Adrenal gland (tissue), 12 donors: ENCODE data around the gene ARHGAP31. TPM values are rescaled to one million over a fixed set of nuclear protein-coding genes. Genes with fewer than 3 reads are reported as not detected.
"Not testable (repeated sequence)": the region's sequence is repeated elsewhere in the genome, so short reads cannot be mapped to it uniquely, and the experiment has no call there.

Experiments
- DNase-seq, 7 donors: peaks; one replicate each; pipeline ENCODE4 v3.0.0-alpha.2; 2019 to 2020
- H3K27ac ChIP-seq, 5 donors: fragments of 200-600 bp; sonication (generic) in 4 of 5; 1 replicate in 3 of 5; 2 replicates in 2 of 5; pipeline versions ENCODE4 v1.5.1 to v1.8.0; 2016 to 2020; ENCODE audit warnings: mild to moderate bottlenecking in 1 of 5
- H3K27me3 ChIP-seq: fragments of 200-600 bp; 2 replicates; pipeline ENCODE4 v1.8.0; 2021
- H3K36me3 ChIP-seq, 2 donors: fragments of 200-600 bp; replicated peaks in 1 of 2; 1 replicate in 1 of 2; 2 replicates in 1 of 2; pipeline versions ENCODE4 v1.5.1 to v1.8.0; 2018 to 2022
- H3K4me1 ChIP-seq, 2 donors: fragments of 200-600 bp; replicated peaks in 1 of 2; 1 replicate in 1 of 2; 2 replicates in 1 of 2; pipeline versions ENCODE4 v1.5.1 to v1.8.0; 2018 to 2021
- H3K4me3 ChIP-seq, 4 donors: fragments of 200-600 bp; sonication (generic) in 3 of 4; one replicate each; pipeline ENCODE4 v1.5.1; 2016 to 2018
- H3K9me3 ChIP-seq, 3 donors: fragments of 200-600 bp; sonication (generic) in 1 of 3; replicated peaks in 1 of 3; 1 replicate in 2 of 3; 2 replicates in 1 of 3; pipeline versions ENCODE4 v1.5.1 to v1.8.0; 2016 to 2021
- POLR2A ChIP-seq, 2 donors: fragments of 450-650 bp; IDR thresholded peaks; one replicate each; pipeline ENCODE4 v1.6.1; 2017; ENCODE audit warnings: antibody characterized with exemption in 2 of 2, mild to moderate bottlenecking in 2 of 2, moderate library complexity in 1 of 2
- WGBS, 4 donors: extraction: QIAGEN DNeasy Blood & Tissue Kit in 2 of 4; methylation state at CpG; one replicate each; pipeline versions ENCODE4 v1.1.5 to v1.1.7; 2013 to 2017; 5-methylcytosine and 5-hydroxymethylcytosine counted together
- intact Hi-C, 2 donors: fragments of 100-400 bp; cut with DNase I; formaldehyde crosslinking; loops; one replicate each; pipeline versions ENCODE4 v1.14.1 to v1.15.0; 2022 to 2023
- polyA plus RNA-seq, 3 donors: library from polyadenylated mRNA; stranded (reverse); fragments of 200-250 nt in 2 of 3; fragments of 350-450 nt in 1 of 3; fragmentation: Illumina TruSeq in 1 of 3; extraction: RNeasy Lipid Tissue Mini Kit (QIAGEN cat#74804) in 1 of 3; gene quantifications; one replicate each; pipeline ENCODE4 v1.2.3, GENCODE V29; 2013 to 2014
- total RNA-seq, 9 donors: library from RNA; depleted of rRNA in 4 of 9; stranded (reverse); fragments of >200 nt in 4 of 9; fragments of 120-200 nt in 1 of 9; fragmentation: NEBNext Ultra II Directional in 1 of 9; extraction: Animal tissue kit (Norgen Biotek cat#: 25700) in 1 of 9; gene quantifications; one replicate each; pipeline versions ENCODE4 v1.1.0 to v1.2.4, GENCODE V29; 2013 to 2023
- TF ChIP-seq, protein P1 (sequence below), 6 experiments: fragments of 450-650 bp in 4 of 6; fragments of 200-600 bp in 2 of 6; sonication (generic) in 1 of 6; IDR thresholded peaks; 1 replicate in 5 of 6; 2 replicates in 1 of 6; pipeline versions ENCODE4 v1.5.1 to v1.8.0; 2016 to 2021; ENCODE audit warnings: antibody characterized with exemption in 6 of 6, mild to moderate bottlenecking in 2 of 6, moderate library complexity in 1 of 6
- donor health status: healthy with polysubstance abuse.
- donor health status: Bipolar disorder and iron deficiency.
- donor health status: DM: yes; HTN: yes; CAD: no.
- donor health status: DM: no; HTN: no; CAD: no.
- donor health status: DM: no; HTN: no; CAD: no.
- donor health status: DM: yes; HTN: yes; CAD: no.

The ARHGAP31 gene
- total and polyA plus RNA-seq, 12 donors = 2.9 to 21.8 (median 9.4) TPM

GRCh38 chr3:119304201-119304713 is 10.1 kb downstream of the ARHGAP31 start:
- no peak overlapping the region for H3K4me3 ChIP-seq
- no peaks in the 10 kb centered on the region for H3K27me3 ChIP-seq
- H3K27ac ChIP-seq = no peak overlapping the region
- no peaks in the 10 kb centered on the region for H3K4me1 ChIP-seq
- intact Hi-C loops = no loop called here
- DNase-seq = no peak
- WGBS, 4 donors = 68 to 95% (median 84%) methylated on average over 1 of the region's 1 CpG
- no peaks in the 10 kb centered on the region for H3K36me3 ChIP-seq
- TF ChIP-seq, protein P1, sequence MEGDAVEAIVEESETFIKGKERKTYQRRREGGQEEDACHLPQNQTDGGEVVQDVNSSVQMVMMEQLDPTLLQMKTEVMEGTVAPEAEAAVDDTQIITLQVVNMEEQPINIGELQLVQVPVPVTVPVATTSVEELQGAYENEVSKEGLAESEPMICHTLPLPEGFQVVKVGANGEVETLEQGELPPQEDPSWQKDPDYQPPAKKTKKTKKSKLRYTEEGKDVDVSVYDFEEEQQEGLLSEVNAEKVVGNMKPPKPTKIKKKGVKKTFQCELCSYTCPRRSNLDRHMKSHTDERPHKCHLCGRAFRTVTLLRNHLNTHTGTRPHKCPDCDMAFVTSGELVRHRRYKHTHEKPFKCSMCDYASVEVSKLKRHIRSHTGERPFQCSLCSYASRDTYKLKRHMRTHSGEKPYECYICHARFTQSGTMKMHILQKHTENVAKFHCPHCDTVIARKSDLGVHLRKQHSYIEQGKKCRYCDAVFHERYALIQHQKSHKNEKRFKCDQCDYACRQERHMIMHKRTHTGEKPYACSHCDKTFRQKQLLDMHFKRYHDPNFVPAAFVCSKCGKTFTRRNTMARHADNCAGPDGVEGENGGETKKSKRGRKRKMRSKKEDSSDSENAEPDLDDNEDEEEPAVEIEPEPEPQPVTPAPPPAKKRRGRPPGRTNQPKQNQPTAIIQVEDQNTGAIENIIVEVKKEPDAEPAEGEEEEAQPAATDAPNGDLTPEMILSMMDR (IDR thresholded peaks at IDR 0.05) = no peak
- TF ChIP-seq POLR2A (IDR thresholded peaks at IDR 0.05) = no peak
- no peaks in the 10 kb centered on the region for H3K9me3 ChIP-seq

- Histone ChIP-seq H3K36me3 (no peaks in the 10 kb centered on the region), H3K4me3 (no peak overlapping the region), H3K27ac (no peak overlapping the region), H3K9me3 (no peaks in the 10 kb centered on the region), H3K4me1 (no peaks in the 10 kb centered on the region), H3K27me3 (no peaks in the 10 kb centered on the region)
- no peak for DNase-seq
- intact Hi-C loops = no loop called here
- WGBS, 4 donors = 62 to 84% (median 75%) methylated on average over 1 of the region's 1 CpG
- no peak for TF ChIP-seq POLR2A (IDR thresholded peaks at IDR 0.05)
- TF ChIP-seq, protein P1 (IDR thresholded peaks at IDR 0.05) = no peak
Observed at GRCh38 chr3:119305286-119305685, 11.1 kb downstream of the ARHGAP31 start.

- H3K27me3 ChIP-seq, H3K27ac ChIP-seq, H3K4me1 ChIP-seq, intact Hi-C loops, H3K4me3 ChIP-seq, DNase-seq, H3K36me3 ChIP-seq, H3K9me3 ChIP-seq: not testable (repeated sequence)
- 90 to 95% (median 94%) methylated on average over 9 of the region's 9 CpGs for WGBS, 4 donors
Observed at GRCh38 chr3:119306378-119306777, 12.2 kb downstream of the ARHGAP31 start.

GRCh38 chr3:119308355-119308754 is 14.2 kb downstream of the ARHGAP31 start:
- DNase-seq = no peak
- intact Hi-C loops = no loop called here
- no peak overlapping the region for H3K27ac ChIP-seq
- H3K36me3 ChIP-seq = no peaks in the 10 kb centered on the region
- no peaks in the 10 kb centered on the region for H3K4me1 ChIP-seq
- no peak for TF ChIP-seq POLR2A (IDR thresholded peaks at IDR 0.05)
- TF ChIP-seq, protein P1 (IDR thresholded peaks at IDR 0.05) = no peak
- no peaks in the 10 kb centered on the region for H3K27me3 ChIP-seq
- no peaks in the 10 kb centered on the region for H3K9me3 ChIP-seq
- H3K4me3 ChIP-seq = no peak overlapping the region
- WGBS, 4 donors = 83 to 100% (median 94%) methylated on average over 1 of the region's 1 CpG

- H3K27me3 ChIP-seq = no peaks in the 10 kb centered on the region
- TF ChIP-seq, protein P1 (IDR thresholded peaks at IDR 0.05) = no peak
- no peak for TF ChIP-seq POLR2A (IDR thresholded peaks at IDR 0.05)
- no peaks in the 10 kb centered on the region for H3K4me1 ChIP-seq
- H3K9me3 ChIP-seq = no peaks in the 10 kb centered on the region
- H3K36me3 ChIP-seq = no peaks in the 10 kb centered on the region
- no peak overlapping the region for H3K4me3 ChIP-seq
- no peak overlapping the region for H3K27ac ChIP-seq
- WGBS, 4 donors = 93 to 98% (median 96%) methylated on average over 4 of the region's 4 CpGs
- intact Hi-C loops = no loop called here
- no peak for DNase-seq
Observed at GRCh38 chr3:119309591-119309990, 15.4 kb downstream of the ARHGAP31 start.
